ENCODE data around the gene FZD4. TPM values are rescaled to one million over a fixed set of nuclear protein-coding genes. Genes with fewer than 3 reads are reported as not detected.
"Not testable (repeated sequence)": the region's sequence is repeated elsewhere in the genome, so short reads cannot be mapped to it uniquely, and the experiment has no call there.

The FZD4 gene
- polyA plus RNA-seq (2013, experiment 1 of 2) = 18.9 TPM
- polyA plus RNA-seq (2013, experiment 2 of 2) = 15.9 TPM

GRCh38 chr11:86955361-86956120 is at the start of gene FZD4:
Gene FZD4, minus strand, starts transcription at chr11:86955395. Its CDS starts 310 bp downstream, at chr11:86955085.
- Histone ChIP-seq H3K27ac (ENCODE audit: low read depth, low read length, severe bottlenecking) (peak within 1 kb of the TSS; percentile 95), H3K36me3 (ENCODE audit: control insufficient read depth, insufficient read depth, low read length) (peaks cover 17% of the 10 kb centered on the region), H3K4me3 (ENCODE audit: extremely low read depth, insufficient read depth, low read length, poor library complexity, severe bottlenecking) (peak within 1 kb of the TSS; percentile 74), H3K9me3 (ENCODE audit: control insufficient read depth, low read length) (no peaks in the 10 kb centered on the region), H3K4me1 (ENCODE audit: control insufficient read depth, insufficient read depth, low read length, poor library complexity, severe bottlenecking) (peaks cover 5% of the 10 kb centered on the region)
- 0 to 1% methylated on average over 30 to 39 of the region's 64 CpGs for WGBS, 2 experiments (ENCODE audit: insufficient coverage in 2 of 2)

DNA sequence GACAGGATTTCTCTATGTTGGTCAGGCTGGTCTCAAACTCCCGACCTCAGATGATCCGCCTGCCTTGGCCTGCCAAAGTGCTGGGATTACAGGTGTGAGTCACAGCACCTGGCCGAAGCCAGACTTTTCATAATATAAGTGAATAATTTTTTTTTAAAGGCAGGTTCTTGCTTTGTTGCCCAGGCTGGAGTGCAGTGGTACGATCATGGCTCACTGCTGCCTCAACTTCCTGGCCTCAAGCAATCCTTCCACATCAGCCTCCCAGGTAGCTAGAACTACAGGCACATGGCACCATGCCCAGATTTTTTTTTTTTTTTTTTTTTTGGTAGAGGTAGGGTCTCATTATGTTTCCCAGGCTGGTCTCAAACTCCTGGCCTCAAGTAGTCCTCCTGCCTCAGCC is 49.1 kb upstream of the FZD4 start:
- H3K36me3 ChIP-seq (ENCODE audit: control insufficient read depth, insufficient read depth, low read length); H3K9me3 ChIP-seq (ENCODE audit: control insufficient read depth, low read length); H3K4me3 ChIP-seq (ENCODE audit: extremely low read depth, insufficient read depth, low read length, poor library complexity, severe bottlenecking); H3K27ac ChIP-seq (ENCODE audit: low read depth, low read length, severe bottlenecking): not testable (repeated sequence)
- peaks cover 12% of the 10 kb centered on the region for H3K4me1 ChIP-seq (ENCODE audit: control insufficient read depth, insufficient read depth, low read length, poor library complexity, severe bottlenecking)
- 97 to 100% methylated on average over 2 to 4 of the region's 4 CpGs for WGBS, 2 experiments (ENCODE audit: insufficient coverage in 2 of 2)

DNA sequence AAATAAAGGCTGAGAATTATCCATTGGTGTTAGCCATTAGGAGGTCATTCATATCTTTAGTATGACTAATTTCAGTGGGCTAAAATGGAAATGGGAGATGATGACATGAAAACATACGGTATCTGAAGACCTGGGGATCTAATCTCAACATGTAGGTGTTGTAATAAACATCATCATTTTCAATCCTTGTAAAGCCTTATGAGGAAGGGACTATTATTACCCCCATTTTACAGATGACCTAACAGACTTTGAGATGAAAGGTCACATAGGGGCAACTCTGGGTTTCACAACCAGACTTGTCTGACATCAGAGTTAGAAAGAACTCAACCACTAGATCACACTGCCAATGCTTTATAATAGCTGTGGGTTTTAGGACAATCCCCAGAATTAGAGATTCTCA is 47.7 kb upstream of the FZD4 start:
- no peaks in the 10 kb centered on the region for H3K9me3 ChIP-seq (ENCODE audit: control insufficient read depth, low read length)
- H3K4me3 ChIP-seq (ENCODE audit: extremely low read depth, insufficient read depth, low read length, poor library complexity, severe bottlenecking) = no peak overlapping the region
- no peak overlapping the region for H3K27ac ChIP-seq (ENCODE audit: low read depth, low read length, severe bottlenecking)
- H3K4me1 ChIP-seq (ENCODE audit: control insufficient read depth, insufficient read depth, low read length, poor library complexity, severe bottlenecking) = peaks cover 22% of the 10 kb centered on the region
- no CpG with 5 or more reads among the region's 1 CpG for WGBS, 2 experiments (ENCODE audit: insufficient coverage in 2 of 2)
- H3K36me3 ChIP-seq (ENCODE audit: control insufficient read depth, insufficient read depth, low read length) = no peaks in the 10 kb centered on the region

GRCh38 chr11:86999859-87000753 is 44.9 kb upstream of the FZD4 start:
- no CpG with 5 or more reads among the region's 5 CpGs for WGBS, 2 experiments (ENCODE audit: insufficient coverage in 2 of 2)
- Histone ChIP-seq H3K36me3 (ENCODE audit: control insufficient read depth, insufficient read depth, low read length) (no peaks in the 10 kb centered on the region), H3K9me3 (ENCODE audit: control insufficient read depth, low read length) (no peaks in the 10 kb centered on the region), H3K4me1 (ENCODE audit: control insufficient read depth, insufficient read depth, low read length, poor library complexity, severe bottlenecking) (peaks cover 32% of the 10 kb centered on the region), H3K4me3 (ENCODE audit: extremely low read depth, insufficient read depth, low read length, poor library complexity, severe bottlenecking) (no peak overlapping the region), H3K27ac (ENCODE audit: low read depth, low read length, severe bottlenecking) (peak overlapping the region; percentile 94)

GRCh38 chr11:86999388-86999787 is 44.2 kb upstream of the FZD4 start:
- Histone ChIP-seq H3K4me1 (ENCODE audit: control insufficient read depth, insufficient read depth, low read length, poor library complexity, severe bottlenecking) (peaks cover 32% of the 10 kb centered on the region), H3K36me3 (ENCODE audit: control insufficient read depth, insufficient read depth, low read length) (no peaks in the 10 kb centered on the region), H3K4me3 (ENCODE audit: extremely low read depth, insufficient read depth, low read length, poor library complexity, severe bottlenecking) (no peak overlapping the region), H3K9me3 (ENCODE audit: control insufficient read depth, low read length) (no peaks in the 10 kb centered on the region), H3K27ac (ENCODE audit: low read depth, low read length, severe bottlenecking) (peak overlapping the region; percentile 94)
- 83% methylated on average over 1 of the region's 1 CpG; no CpG with 5 or more reads in 1 of the 2 experiments for WGBS, 2 experiments (ENCODE audit: insufficient coverage in 2 of 2)

- no CpG with 5 or more reads among the region's 1 CpG for WGBS, 2 experiments (ENCODE audit: insufficient coverage in 2 of 2)
- Histone ChIP-seq H3K4me3 (ENCODE audit: extremely low read depth, insufficient read depth, low read length, poor library complexity, severe bottlenecking) (no peak overlapping the region), H3K36me3 (ENCODE audit: control insufficient read depth, insufficient read depth, low read length) (no peaks in the 10 kb centered on the region), H3K4me1 (ENCODE audit: control insufficient read depth, insufficient read depth, low read length, poor library complexity, severe bottlenecking) (peaks cover 42% of the 10 kb centered on the region), H3K9me3 (ENCODE audit: control insufficient read depth, low read length) (no peaks in the 10 kb centered on the region), H3K27ac (ENCODE audit: low read depth, low read length, severe bottlenecking) (no peak overlapping the region)
These were observed 41.9 kb upstream of the FZD4 start for GRCh38 chr11:86996953-86997570.

DNA sequence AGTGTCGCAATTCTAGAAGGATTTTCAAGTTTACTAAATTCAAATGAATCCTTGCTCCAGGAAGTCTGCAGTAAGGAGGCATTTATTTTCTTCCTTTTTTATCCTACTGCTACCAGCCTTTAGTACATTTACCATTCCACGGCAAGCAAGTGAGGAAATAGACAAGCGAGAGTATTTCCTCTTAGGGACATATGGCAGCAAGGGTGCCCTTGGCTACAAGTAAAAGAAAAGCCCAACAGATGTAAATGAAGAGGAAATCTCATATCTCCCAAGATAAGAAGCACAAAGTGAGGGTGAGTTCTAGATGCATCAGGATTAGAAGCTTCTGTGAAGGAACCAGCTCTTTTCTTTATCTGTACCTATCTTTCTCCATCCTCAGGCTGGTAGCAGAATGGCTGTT is 37.8 kb upstream of the FZD4 start:
- no peak overlapping the region for H3K4me3 ChIP-seq (ENCODE audit: extremely low read depth, insufficient read depth, low read length, poor library complexity, severe bottlenecking)

DNA sequence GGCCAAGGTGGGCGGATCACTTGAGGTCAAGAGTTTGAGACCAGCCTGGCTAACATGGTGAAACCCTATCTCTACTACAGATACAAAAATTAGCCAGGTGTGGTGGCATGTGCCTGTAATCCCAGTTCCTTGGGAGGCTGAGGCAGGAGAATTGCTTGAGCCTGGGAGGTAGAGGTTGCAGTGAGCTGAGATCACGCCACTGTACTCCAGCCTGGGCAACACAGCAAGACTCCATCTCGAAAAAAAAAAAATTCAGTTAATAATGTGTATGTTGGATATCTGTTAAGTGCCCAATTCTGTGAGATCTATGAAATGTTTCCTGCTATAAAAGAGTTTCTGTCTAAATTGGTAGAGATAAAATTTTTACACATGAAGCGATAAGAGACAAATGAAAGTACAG is 37.1 kb upstream of the FZD4 start:
- Histone ChIP-seq H3K27ac (ENCODE audit: low read depth, low read length, severe bottlenecking) (peak overlapping the region; percentile 74), H3K4me1 (ENCODE audit: control insufficient read depth, insufficient read depth, low read length, poor library complexity, severe bottlenecking) (peaks cover 44% of the 10 kb centered on the region)
- not testable (repeated sequence) for H3K36me3 ChIP-seq (ENCODE audit: control insufficient read depth, insufficient read depth, low read length); H3K9me3 ChIP-seq (ENCODE audit: control insufficient read depth, low read length); H3K4me3 ChIP-seq (ENCODE audit: extremely low read depth, insufficient read depth, low read length, poor library complexity, severe bottlenecking)
- WGBS, 2 experiments (ENCODE audit: insufficient coverage in 2 of 2) = 92 to 100% methylated on average over 2 to 3 of the region's 4 CpGs

More for the DNA sequence above, 37.8 kb upstream of the FZD4 start:
- H3K36me3 ChIP-seq (ENCODE audit: control insufficient read depth, insufficient read depth, low read length) = no peaks in the 10 kb centered on the region
- peaks cover 47% of the 10 kb centered on the region for H3K4me1 ChIP-seq (ENCODE audit: control insufficient read depth, insufficient read depth, low read length, poor library complexity, severe bottlenecking)
- H3K9me3 ChIP-seq (ENCODE audit: control insufficient read depth, low read length) = no peaks in the 10 kb centered on the region
- WGBS, 2 experiments (ENCODE audit: insufficient coverage in 2 of 2) = 75 to 100% methylated on average over 1 of the region's 3 CpGs
- H3K27ac ChIP-seq (ENCODE audit: low read depth, low read length, severe bottlenecking) = peak overlapping the region; percentile 74

- no CpG with 5 or more reads among the region's 5 CpGs for WGBS, 2 experiments (ENCODE audit: insufficient coverage in 2 of 2)
- Histone ChIP-seq H3K4me3 (ENCODE audit: extremely low read depth, insufficient read depth, low read length, poor library complexity, severe bottlenecking) (no peak overlapping the region), H3K27ac (ENCODE audit: low read depth, low read length, severe bottlenecking) (peak overlapping the region; percentile 80), H3K4me1 (ENCODE audit: control insufficient read depth, insufficient read depth, low read length, poor library complexity, severe bottlenecking) (peaks cover 37% of the 10 kb centered on the region), H3K9me3 (ENCODE audit: control insufficient read depth, low read length) (no peaks in the 10 kb centered on the region), H3K36me3 (ENCODE audit: control insufficient read depth, insufficient read depth, low read length) (no peaks in the 10 kb centered on the region)
These were observed 36.1 kb upstream of the FZD4 start for GRCh38 chr11:86991341-86991740.

GRCh38 chr11:86990515-86990914 is 35.3 kb upstream of the FZD4 start:
- Histone ChIP-seq H3K4me3 (ENCODE audit: extremely low read depth, insufficient read depth, low read length, poor library complexity, severe bottlenecking) (no peak overlapping the region), H3K27ac (ENCODE audit: low read depth, low read length, severe bottlenecking) (peak overlapping the region; percentile 80), H3K9me3 (ENCODE audit: control insufficient read depth, low read length) (no peaks in the 10 kb centered on the region), H3K4me1 (ENCODE audit: control insufficient read depth, insufficient read depth, low read length, poor library complexity, severe bottlenecking) (peaks cover 37% of the 10 kb centered on the region), H3K36me3 (ENCODE audit: control insufficient read depth, insufficient read depth, low read length) (no peaks in the 10 kb centered on the region)
- WGBS, 2 experiments (ENCODE audit: insufficient coverage in 2 of 2) = 0% methylated on average over 2 of the region's 3 CpGs; no CpG with 5 or more reads in 1 of the 2 experiments

Data from mesodermal cell (in vitro differentiated cells).